Endothelial cell of umbilical vein (primary cell): ENCODE data around the gene NEK2. TPM values are rescaled to one million over a fixed set of nuclear protein-coding genes. Genes with fewer than 3 reads are reported as not detected.

Source experiments
- BruUV-seq: library from RNA; stranded (reverse); fragments of 400-500 nt; replicated peaks from 2 replicates; lab custom pipeline; 2021; lab: Mats Ljungman, UMichigan
- CTCF ChIA-PET: fragments of 300-600, 350-600 bp; sonication (Branson Sonifier 250); formaldehyde crosslinking; loops from one replicate; lab custom pipeline; 2021; ENCODE audit warnings: antibody characterized with exemption, inconsistent platforms; lab: Charles Lee
- POLR2A ChIA-PET: fragments of 300-600, 350-600 bp; sonication (Branson Sonifier 250); formaldehyde crosslinking; loops from one replicate; lab custom pipeline; 2021; ENCODE audit warnings: antibody characterized with exemption, inconsistent platforms; lab: Charles Lee
- DNase-seq: peaks from one replicate; pipeline ENCODE4 v3.0.0-alpha.2; 2011; ENCODE audit warnings: low read depth, low spot score
- FAIRE-seq: peaks from 2 replicates; lab custom pipeline; 2011; peaks lifted over from hg19 to GRCh38; lab: Jason Lieb, UNC
- H2AFZ ChIP-seq: 2 replicates; pipeline ENCODE4 v1.6.0; 2012; ENCODE audit warnings: low read depth, low read length, control low read depth, inconsistent platforms
- H3K27ac ChIP-seq: 2 replicates; pipeline ENCODE4 v1.5.1; 2011; ENCODE audit warnings: low read depth, mild to moderate bottlenecking, control low read depth, low read length, moderate library complexity; ENCODE audit not compliant: insufficient read depth
- H3K27me3 ChIP-seq, 2 experiments: 2 replicates each; pipeline versions ENCODE4 v1.6.0 to v1.6.1; 2011; ENCODE audit warnings: low read length in 2 of 2, mixed read lengths in 1 of 2; ENCODE audit not compliant: control insufficient read depth in 2 of 2, insufficient read depth in 2 of 2
- H3K36me3 ChIP-seq, 2 experiments: 2 replicates in 1 of 2; 3 replicates in 1 of 2; pipeline ENCODE4 v1.5.1; 2011; ENCODE audit warnings: low read length in 2 of 2, mild to moderate bottlenecking in 1 of 2, moderate library complexity in 1 of 2; ENCODE audit not compliant: control insufficient read depth in 2 of 2, insufficient read depth in 2 of 2; ENCODE audit errors: extremely low read depth in 1 of 2
- H3K4me1 ChIP-seq: 3 replicates; pipeline ENCODE4 v1.5.1; 2011; ENCODE audit warnings: mild to moderate bottlenecking, low read length; ENCODE audit not compliant: control insufficient read depth, insufficient read depth; ENCODE audit errors: extremely low read depth
- H3K4me2 ChIP-seq: 2 replicates; pipeline ENCODE4 v1.6.1; 2011; ENCODE audit warnings: low read length, control low read depth, mixed read lengths; ENCODE audit not compliant: insufficient read depth
- H3K4me3 ChIP-seq, 3 experiments: fragments of 200-600 bp in 1 of 3; sonication (generic), shearing (Covaris generic) in 1 of 3; replicated peaks in 1 of 3; 2 replicates each; pipeline ENCODE4 v1.5.1; 2011 to 2016; ENCODE audit warnings: control low read depth in 3 of 3, low read length in 3 of 3, mild to moderate bottlenecking in 2 of 3, inconsistent platforms in 1 of 3, low read depth in 1 of 3, moderate library complexity in 1 of 3; ENCODE audit not compliant: insufficient read depth in 1 of 3
- H3K79me2 ChIP-seq: 2 replicates; pipeline ENCODE4 v1.6.0; 2012; ENCODE audit warnings: low read length, inconsistent platforms; ENCODE audit not compliant: control insufficient read depth, insufficient read depth
- H3K9ac ChIP-seq: replicated peaks from 2 replicates; pipeline ENCODE3; 2011; ENCODE audit warnings: low read length, control low read depth; ENCODE audit not compliant: insufficient read depth; ENCODE audit errors: extremely low read depth
- H3K9me1 ChIP-seq: replicated peaks from 3 replicates; pipeline ENCODE4 v1.6.0; 2011; ENCODE audit warnings: mild to moderate bottlenecking, low read length; ENCODE audit not compliant: control insufficient read depth, insufficient read depth; ENCODE audit errors: extremely low read depth
- H3K9me3 ChIP-seq: replicated peaks from 2 replicates; pipeline ENCODE4 v1.5.1; 2012; ENCODE audit warnings: low read length, inconsistent platforms; ENCODE audit not compliant: control insufficient read depth, insufficient read depth
- H4K20me1 ChIP-seq: replicated peaks from 2 replicates; pipeline ENCODE3; 2011; ENCODE audit warnings: mild to moderate bottlenecking, low read length; ENCODE audit not compliant: control insufficient read depth, insufficient read depth; ENCODE audit errors: extremely low read depth
- EZH2 ChIP-seq: IDR thresholded peaks from 2 replicates; pipeline ENCODE4 v1.6.1; 2012; ENCODE audit warnings: borderline replicate concordance, low read depth, mild to moderate bottlenecking, moderate library complexity, low read length, inconsistent platforms; ENCODE audit not compliant: severe bottlenecking
- FOS ChIP-seq: IDR thresholded peaks from 2 replicates; pipeline ENCODE4 v1.6.1; 2011; ENCODE audit warnings: mild to moderate bottlenecking, low read length, moderate library complexity, borderline replicate concordance; ENCODE audit not compliant: insufficient read depth
- GATA2 ChIP-seq: IDR thresholded peaks from 2 replicates; pipeline ENCODE4 v1.7.0; 2011; ENCODE audit warnings: low read depth, mild to moderate bottlenecking, moderate library complexity, mixed read lengths, low read length; ENCODE audit not compliant: insufficient read length, insufficient read depth
- JUN ChIP-seq: IDR thresholded peaks from 2 replicates; pipeline ENCODE4 v1.6.1; 2011; ENCODE audit warnings: borderline replicate concordance, low read depth; ENCODE audit not compliant: insufficient read length, insufficient read depth
- MYC ChIP-seq: IDR thresholded peaks from one replicate; pipeline ENCODE4 v1.6.1; 2011; ENCODE audit warnings: mild to moderate bottlenecking, low read depth, low read length
- POLR2A ChIP-seq: IDR thresholded peaks from 2 replicates; pipeline ENCODE4 v1.6.1; 2012; ENCODE audit warnings: low read depth, mild to moderate bottlenecking, control low read depth, low read length
- POLR2AphosphoS5 ChIP-seq: IDR thresholded peaks from 2 replicates; pipeline ENCODE4 v1.6.1; 2012; ENCODE audit warnings: low read depth, mild to moderate bottlenecking, control low read depth, low read length, moderate library complexity; ENCODE audit not compliant: insufficient read depth
- dilution Hi-C: fragments of 300-500 bp; cut with MboI; formaldehyde crosslinking; loops from one replicate; pipeline ENCODE4 v1.15.0; 2019; ENCODE audit warnings: low sequenced_read_pairs; ENCODE audit not compliant: extremely low pct_ligation_motif_present
- intact Hi-C: fragments of 100-400 bp; cut with micrococcal nuclease; formaldehyde crosslinking; loops from one replicate; pipeline ENCODE4 v1.10.0; 2022
- polyA plus RNA-seq, 4 experiments: library from polyadenylated mRNA; depleted of rRNA in 3 of 4; stranded (reverse) in 3 of 4; unstranded in 1 of 4; fragments of >200 nt; gene quantifications; 2 replicates each; pipeline versions ENCODE4 v1.2.1 to v1.2.3, GENCODE V29; 2011 to 2012; ENCODE audit warnings: missing spikeins in 1 of 4
- total RNA-seq: library from RNA; stranded (reverse); gene quantifications from 2 replicates; pipeline ENCODE4 v1.2.3, GENCODE V29; 2021
- TF ChIP-seq, protein P1 (sequence below): IDR thresholded peaks from 2 replicates; pipeline ENCODE4 v1.6.1; 2011; ENCODE audit not compliant: insufficient read depth, insufficient read length
- TF ChIP-seq, protein P2 (sequence below), 2 donors: IDR thresholded peaks; 1 replicate in 1 of 2; 2 replicates in 1 of 2; pipeline ENCODE4 v1.5.1; 2011; ENCODE audit warnings: low read length in 2 of 2, mild to moderate bottlenecking in 2 of 2, moderate library complexity in 2 of 2, control low read depth in 1 of 2, inconsistent platforms in 1 of 2, low read depth in 1 of 2; ENCODE audit not compliant: insufficient read depth in 1 of 2; ENCODE audit errors: extremely low read depth in 1 of 2

The NEK2 gene
- total and polyA plus RNA-seq, 2 donors (not counting 3 experiments of a cell fraction or from before 2014, with no cell fraction given): 6.6 to 19.0 TPM

DNA sequence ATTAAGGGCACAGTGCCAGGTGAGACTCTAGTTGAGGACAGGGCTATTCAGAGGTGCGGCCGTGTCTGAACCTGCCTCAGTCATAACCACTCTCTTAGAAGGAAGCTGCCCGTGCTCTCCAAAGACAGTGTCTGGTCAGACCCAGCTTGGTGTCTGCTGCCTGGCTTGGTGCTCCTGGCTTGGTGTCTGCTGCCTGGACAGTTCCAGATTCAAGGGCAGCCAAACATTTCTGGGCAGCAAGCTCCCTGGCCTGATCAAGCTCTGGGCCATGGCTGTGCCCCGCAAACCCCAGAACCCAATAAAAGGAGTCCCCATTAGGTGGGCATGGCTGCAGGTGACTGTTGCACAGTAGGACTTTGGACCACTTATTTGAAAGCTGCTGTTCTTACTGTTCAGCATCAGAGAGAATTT is 27.7 kb downstream of the NEK2 start:
- CTCF ChIA-PET: interaction anchor here (0.8 to 3.2 kb wide), 12 partner anchors 8 to 324 kb away, joined by 3 to 24 read pairs (median 5); partner anchors contain the start of gene SLC30A1

More for the DNA sequence above, 27.7 kb downstream of the NEK2 start:
- no peak for TF ChIP-seq GATA2
- TF ChIP-seq, protein P1, sequence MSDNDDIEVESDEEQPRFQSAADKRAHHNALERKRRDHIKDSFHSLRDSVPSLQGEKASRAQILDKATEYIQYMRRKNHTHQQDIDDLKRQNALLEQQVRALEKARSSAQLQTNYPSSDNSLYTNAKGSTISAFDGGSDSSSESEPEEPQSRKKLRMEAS: no peak
- no peak for TF ChIP-seq POLR2A
- TF ChIP-seq POLR2AphosphoS5: no peak
- no peak for TF ChIP-seq EZH2
- no peak for TF ChIP-seq MYC
- TF ChIP-seq, protein P2, sequence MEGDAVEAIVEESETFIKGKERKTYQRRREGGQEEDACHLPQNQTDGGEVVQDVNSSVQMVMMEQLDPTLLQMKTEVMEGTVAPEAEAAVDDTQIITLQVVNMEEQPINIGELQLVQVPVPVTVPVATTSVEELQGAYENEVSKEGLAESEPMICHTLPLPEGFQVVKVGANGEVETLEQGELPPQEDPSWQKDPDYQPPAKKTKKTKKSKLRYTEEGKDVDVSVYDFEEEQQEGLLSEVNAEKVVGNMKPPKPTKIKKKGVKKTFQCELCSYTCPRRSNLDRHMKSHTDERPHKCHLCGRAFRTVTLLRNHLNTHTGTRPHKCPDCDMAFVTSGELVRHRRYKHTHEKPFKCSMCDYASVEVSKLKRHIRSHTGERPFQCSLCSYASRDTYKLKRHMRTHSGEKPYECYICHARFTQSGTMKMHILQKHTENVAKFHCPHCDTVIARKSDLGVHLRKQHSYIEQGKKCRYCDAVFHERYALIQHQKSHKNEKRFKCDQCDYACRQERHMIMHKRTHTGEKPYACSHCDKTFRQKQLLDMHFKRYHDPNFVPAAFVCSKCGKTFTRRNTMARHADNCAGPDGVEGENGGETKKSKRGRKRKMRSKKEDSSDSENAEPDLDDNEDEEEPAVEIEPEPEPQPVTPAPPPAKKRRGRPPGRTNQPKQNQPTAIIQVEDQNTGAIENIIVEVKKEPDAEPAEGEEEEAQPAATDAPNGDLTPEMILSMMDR (IDR thresholded peaks at IDR 0.05; ENCODE audit: extremely low read depth in 1 of 2, insufficient read depth in 1 of 2, low read depth in 1 of 2, low read length in 2 of 2): no peak
- no peak for TF ChIP-seq JUN
- TF ChIP-seq FOS: no peak
- H3K9ac ChIP-seq: no peak overlapping the region
- H3K36me3 ChIP-seq: no peaks in the 10 kb centered on the region
- dilution Hi-C loops: no loop called here
- POLR2A ChIA-PET: no interaction called here
- H3K9me1 ChIP-seq: no peaks in the 10 kb centered on the region
- FAIRE-seq (peak; percentile 57), DNase-seq (no peak)
- intact Hi-C loops: loop anchor here (1.0 kb wide), 1 partner anchor 8 kb away; no protein-coding TSS in a partner anchor
- H3K9me3 ChIP-seq: no peaks in the 10 kb centered on the region
- no peaks in the 10 kb centered on the region for H3K27me3 ChIP-seq
- no peak overlapping the region for H2AFZ ChIP-seq
- H3K27ac ChIP-seq: peak overlapping the region; percentile 51
- no peak overlapping the region for H3K4me3 ChIP-seq
- H3K79me2 ChIP-seq: no peaks in the 10 kb centered on the region
- H3K4me2 ChIP-seq: no peak overlapping the region
- H3K4me1 ChIP-seq: peaks cover 31% of the 10 kb centered on the region
- no TSS peak for BruUV-seq
- H4K20me1 ChIP-seq: no peaks in the 10 kb centered on the region
